ENCODE data around the gene WNK4.

The WNK4 gene

GRCh38 chr17:42841975-42842685 lies 61.7 kb downstream of the WNK4 start:
- Histone ChIP-seq H3K27ac (ENCODE audit: low read length) (no peak overlapping the region), H3K9me3 (ENCODE audit: control insufficient read depth, insufficient read depth, low read length) (no peaks in the 10 kb centered on the region), H3K4me1 (ENCODE audit: control insufficient read depth, insufficient read depth, low read length) (no peaks in the 10 kb centered on the region), H3K4me3 (ENCODE audit: low read length) (no peak overlapping the region), H3K36me3 (ENCODE audit: control insufficient read depth, insufficient read depth, low read length) (peaks cover 62% of the 10 kb centered on the region), H3K27me3 (ENCODE audit: control insufficient read depth, insufficient read depth, low read length) (no peaks in the 10 kb centered on the region)
- no peak for DNase-seq (ENCODE audit: low read depth, low spot score)
- WGBS (ENCODE audit: insufficient coverage, insufficient read length): no CpG with 5 or more reads among the region's 11 CpGs

- H3K4me3 ChIP-seq (ENCODE audit: low read length): no peak overlapping the region
- DNase-seq (ENCODE audit: low read depth, low spot score): no peak
- no peaks in the 10 kb centered on the region for H3K4me1 ChIP-seq (ENCODE audit: control insufficient read depth, insufficient read depth, low read length)
- WGBS (ENCODE audit: insufficient coverage, insufficient read length): no CpG with 5 or more reads among the region's 6 CpGs
- H3K27me3 ChIP-seq (ENCODE audit: control insufficient read depth, insufficient read depth, low read length): no peaks in the 10 kb centered on the region
- peaks cover 52% of the 10 kb centered on the region for H3K36me3 ChIP-seq (ENCODE audit: control insufficient read depth, insufficient read depth, low read length)
- H3K27ac ChIP-seq (ENCODE audit: low read length): no peak overlapping the region
- no peaks in the 10 kb centered on the region for H3K9me3 ChIP-seq (ENCODE audit: control insufficient read depth, insufficient read depth, low read length)
Observed at GRCh38 chr17:42843358-42843934, 63.0 kb downstream of the WNK4 start.

GRCh38 chr17:42844271-42844670 lies 63.9 kb downstream of the WNK4 start, which contains the start of gene AOC2:
TSS of gene AOC2 (plus strand) at chr17:42844580. CDS start at chr17:42844627, 47 bp downstream.
- Histone ChIP-seq H3K36me3 (ENCODE audit: control insufficient read depth, insufficient read depth, low read length) (peaks cover 44% of the 10 kb centered on the region), H3K4me1 (ENCODE audit: control insufficient read depth, insufficient read depth, low read length) (no peaks in the 10 kb centered on the region), H3K27ac (ENCODE audit: low read length) (no peak within 1 kb of the TSS), H3K27me3 (ENCODE audit: control insufficient read depth, insufficient read depth, low read length) (no peaks in the 10 kb centered on the region), H3K4me3 (ENCODE audit: low read length) (no peak within 1 kb of the TSS), H3K9me3 (ENCODE audit: control insufficient read depth, insufficient read depth, low read length) (no peaks in the 10 kb centered on the region)
- DNase-seq (ENCODE audit: low read depth, low spot score): no peak
- WGBS (ENCODE audit: insufficient coverage, insufficient read length): no CpG with 5 or more reads among the region's 4 CpGs

GRCh38 chr17:42844761-42845555 lies 64.5 kb downstream of the WNK4 start:
- Histone ChIP-seq H3K36me3 (ENCODE audit: control insufficient read depth, insufficient read depth, low read length) (peaks cover 42% of the 10 kb centered on the region), H3K4me3 (ENCODE audit: low read length) (no peak overlapping the region), H3K27ac (ENCODE audit: low read length) (no peak overlapping the region), H3K27me3 (ENCODE audit: control insufficient read depth, insufficient read depth, low read length) (no peaks in the 10 kb centered on the region), H3K9me3 (ENCODE audit: control insufficient read depth, insufficient read depth, low read length) (no peaks in the 10 kb centered on the region), H3K4me1 (ENCODE audit: control insufficient read depth, insufficient read depth, low read length) (no peaks in the 10 kb centered on the region)
- no CpG with 5 or more reads among the region's 24 CpGs for WGBS (ENCODE audit: insufficient coverage, insufficient read length)
- DNase-seq (ENCODE audit: low read depth, low spot score): no peak

- no peaks in the 10 kb centered on the region for H3K27me3 ChIP-seq (ENCODE audit: control insufficient read depth, insufficient read depth, low read length)
- no peak overlapping the region for H3K27ac ChIP-seq (ENCODE audit: low read length)
- no peak overlapping the region for H3K4me3 ChIP-seq (ENCODE audit: low read length)
- no peaks in the 10 kb centered on the region for H3K9me3 ChIP-seq (ENCODE audit: control insufficient read depth, insufficient read depth, low read length)
- peaks cover 42% of the 10 kb centered on the region for H3K36me3 ChIP-seq (ENCODE audit: control insufficient read depth, insufficient read depth, low read length)
- H3K4me1 ChIP-seq (ENCODE audit: control insufficient read depth, insufficient read depth, low read length): no peaks in the 10 kb centered on the region
- DNase-seq (ENCODE audit: low read depth, low spot score): no peak
- no CpG with 5 or more reads among the region's 12 CpGs for WGBS (ENCODE audit: insufficient coverage, insufficient read length)
Observed at GRCh38 chr17:42845556-42845917, 65.1 kb downstream of the WNK4 start.

- H3K4me1 ChIP-seq (ENCODE audit: control insufficient read depth, insufficient read depth, low read length): no peaks in the 10 kb centered on the region
- no CpG with 5 or more reads among the region's 7 CpGs for WGBS (ENCODE audit: insufficient coverage, insufficient read length)
Observed at GRCh38 chr17:42845918-42846593, 65.6 kb downstream of the WNK4 start.

More at GRCh38 chr17:42845918-42846593, 65.6 kb downstream of the WNK4 start:
- no peak for DNase-seq (ENCODE audit: low read depth, low spot score)
- H3K9me3 ChIP-seq (ENCODE audit: control insufficient read depth, insufficient read depth, low read length): no peaks in the 10 kb centered on the region
- no peaks in the 10 kb centered on the region for H3K27me3 ChIP-seq (ENCODE audit: control insufficient read depth, insufficient read depth, low read length)
- H3K4me3 ChIP-seq (ENCODE audit: low read length): no peak overlapping the region
- no peak overlapping the region for H3K27ac ChIP-seq (ENCODE audit: low read length)
- peaks cover 42% of the 10 kb centered on the region for H3K36me3 ChIP-seq (ENCODE audit: control insufficient read depth, insufficient read depth, low read length)
